Retina (tissue), 1 donor: ENCODE data around the gene ACER2.
"Not testable (repeated sequence)": the region's sequence is repeated elsewhere in the genome, so short reads cannot be mapped to it uniquely, and the experiment has no call there.

Experiments
- DNase-seq: peaks from one replicate; pipeline ENCODE4 v3.0.0-alpha.2; 2016

The ACER2 gene

DNA sequence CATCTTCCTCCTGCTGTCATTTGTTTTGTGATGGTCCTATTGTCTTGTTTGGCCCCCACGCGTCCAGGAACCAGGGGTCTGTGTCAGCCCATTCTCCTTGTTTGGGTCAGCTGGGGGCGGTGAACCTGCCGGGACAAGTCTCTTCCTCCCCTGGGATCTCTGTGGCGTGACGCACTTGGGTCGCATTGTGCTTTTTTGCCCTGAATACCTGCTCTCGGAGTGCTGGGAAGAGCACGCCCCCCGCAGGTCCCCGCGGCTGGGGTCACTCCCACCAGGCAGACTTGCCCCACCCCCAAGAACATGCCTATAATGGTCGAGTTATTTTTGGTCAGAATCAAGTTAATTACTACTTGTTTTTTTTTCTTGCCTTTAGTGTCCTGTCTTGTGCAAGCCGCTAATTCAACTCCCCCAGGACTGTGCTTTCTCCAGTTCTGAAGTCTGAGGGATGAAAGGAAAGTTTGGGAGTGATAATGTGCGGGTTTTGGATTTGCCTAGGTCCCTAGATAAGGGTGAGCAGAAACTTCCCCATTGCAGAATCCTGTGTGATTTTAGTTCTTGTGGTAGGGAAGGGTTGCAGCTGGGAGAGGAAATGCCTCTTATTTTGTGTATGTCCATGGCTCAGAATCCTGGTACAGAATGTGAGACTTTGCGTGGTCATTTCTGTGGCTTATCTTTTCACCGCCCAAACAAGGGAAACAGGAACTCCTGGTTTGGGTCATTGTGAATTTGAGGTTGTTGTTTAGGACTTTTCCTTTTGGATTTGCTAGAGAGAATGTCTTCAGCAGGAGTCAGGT, 789 bp downstream of the ACER2 start:
- no peak for DNase-seq

DNA sequence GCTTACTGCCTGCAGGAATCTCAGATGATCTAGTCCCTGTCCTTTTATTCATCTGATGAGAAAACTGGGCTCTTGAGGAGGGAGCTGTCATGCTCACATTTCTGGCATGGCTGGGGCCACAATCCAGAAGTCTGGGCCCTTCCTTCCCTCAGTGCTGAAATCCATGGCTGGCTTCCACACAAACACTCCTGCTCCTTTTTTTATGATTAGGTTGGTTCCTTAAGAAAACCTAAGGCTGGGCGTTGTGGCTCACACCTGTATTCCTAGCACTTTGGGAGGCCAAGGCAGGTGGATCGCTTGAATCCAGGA, 1.3 kb downstream of the ACER2 start:
- no peak for DNase-seq

DNA sequence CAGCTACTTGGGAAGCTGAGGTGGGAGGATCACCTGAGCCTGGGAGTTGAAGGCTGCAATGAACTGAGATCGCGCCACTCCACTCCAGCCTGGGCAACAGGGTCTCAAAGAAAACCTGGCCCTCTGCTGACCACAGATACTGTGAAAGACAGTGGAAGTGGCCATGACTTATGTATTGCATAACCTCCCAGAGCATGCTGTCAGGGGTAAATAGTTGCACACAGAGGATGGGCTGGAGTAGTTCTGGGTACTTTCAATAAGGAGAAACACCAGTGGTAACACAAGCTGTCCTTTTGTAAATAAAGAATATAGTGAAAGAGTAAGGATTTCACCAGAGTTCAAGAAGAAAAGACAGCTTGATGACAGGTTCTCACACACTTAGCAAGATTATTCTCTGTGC, 1.8 kb downstream of the ACER2 start:
- no peak for DNase-seq

DNA sequence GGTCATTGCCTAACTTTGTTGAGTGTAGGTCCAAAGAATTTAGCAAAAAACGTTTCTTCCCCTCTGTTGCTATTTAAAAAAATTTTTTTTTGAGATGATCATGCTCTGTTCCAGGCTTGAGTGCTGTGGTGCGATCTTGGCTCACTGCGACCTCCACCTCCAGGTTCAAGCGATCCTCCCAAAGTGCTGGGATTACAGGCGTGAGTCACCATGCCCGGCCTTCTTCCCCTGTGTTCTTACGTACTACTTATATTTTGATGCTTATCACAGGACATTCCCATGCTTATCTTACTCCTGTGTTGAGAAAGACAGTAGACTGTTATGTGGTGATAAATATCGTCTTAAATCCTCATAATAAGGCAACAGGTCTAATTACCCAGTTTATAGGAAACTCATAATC, 2.5 kb downstream of the ACER2 start:
- DNase-seq = no peak

DNA sequence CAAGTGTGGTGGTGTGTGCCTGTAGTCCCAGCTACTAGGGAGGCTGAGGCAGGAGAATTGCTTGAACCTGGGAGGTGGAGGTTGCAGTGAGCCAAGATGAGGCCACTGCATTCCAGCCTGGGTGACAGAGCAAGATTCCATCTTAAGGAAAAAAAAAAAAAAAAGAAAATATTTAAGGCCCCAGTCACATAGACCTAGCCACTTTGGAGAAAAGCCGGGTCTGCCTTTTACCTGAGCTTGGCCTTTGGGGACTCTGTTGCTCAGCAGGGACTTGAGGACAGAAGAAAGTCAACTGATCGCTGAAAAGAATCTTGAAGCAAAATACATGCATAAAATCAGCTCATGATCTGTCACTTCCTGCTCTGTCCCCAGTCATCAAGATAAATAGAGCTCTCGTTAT, 4.6 kb downstream of the ACER2 start:
- not testable (repeated sequence) for DNase-seq

DNA sequence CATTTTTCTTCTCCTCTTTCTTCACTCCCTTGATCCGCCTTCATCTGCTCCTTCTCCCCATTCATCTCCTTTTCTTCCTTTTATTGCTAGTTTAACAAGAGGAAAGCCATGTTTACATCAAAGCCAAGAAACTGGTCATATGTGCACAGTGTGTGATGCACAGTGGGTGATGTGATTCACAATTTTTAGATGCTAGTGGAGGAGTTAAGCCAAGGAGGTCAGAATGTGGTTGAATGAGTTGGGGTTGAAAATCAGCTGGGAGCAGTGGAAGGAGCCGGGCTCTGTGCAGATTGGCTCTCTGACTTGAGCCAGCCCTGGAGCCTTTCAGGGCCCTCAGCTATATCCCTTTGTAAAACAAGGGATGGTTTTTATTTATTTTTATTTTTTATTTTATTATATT, 7.3 kb downstream of the ACER2 start:
- no peak for DNase-seq

DNA sequence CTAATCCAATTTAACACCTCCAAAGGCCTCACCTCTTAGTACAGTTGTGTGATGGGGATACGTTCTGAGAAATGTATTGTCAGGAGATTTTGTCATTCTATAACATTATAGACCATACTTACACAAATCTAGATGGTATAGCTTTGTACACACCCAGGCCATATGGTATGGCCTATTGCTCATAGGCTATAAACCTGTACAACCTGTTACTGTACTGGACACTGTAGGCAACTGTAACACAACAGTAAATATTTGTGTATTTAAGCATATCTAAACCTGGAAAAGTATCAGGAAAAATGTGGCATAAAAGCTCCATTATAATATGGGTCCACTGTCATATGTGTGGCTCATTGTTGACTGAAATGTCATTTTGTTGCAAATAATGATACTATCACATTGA, 12.1 kb downstream of the ACER2 start:
- DNase-seq = no peak

DNA sequence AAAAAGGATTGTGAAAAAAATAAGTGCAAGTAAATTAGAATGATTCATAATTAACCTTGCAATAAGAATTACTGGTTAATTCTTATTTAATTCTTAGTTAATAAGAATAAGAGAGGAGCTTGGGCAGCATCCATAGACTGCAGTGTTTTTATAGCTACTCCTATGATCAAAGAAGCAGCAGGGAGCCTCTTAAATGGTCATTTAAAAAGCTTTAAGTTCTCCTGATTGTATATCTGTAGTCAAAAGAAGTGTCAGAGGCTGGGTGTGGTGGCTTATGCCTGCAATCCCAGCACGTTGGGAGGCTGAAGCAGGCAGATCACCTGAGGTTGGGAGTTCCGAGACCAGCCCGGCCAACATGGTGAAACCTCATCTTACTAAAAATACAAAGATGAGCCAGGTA, 14.4 kb downstream of the ACER2 start:
- DNase-seq = no peak

DNA sequence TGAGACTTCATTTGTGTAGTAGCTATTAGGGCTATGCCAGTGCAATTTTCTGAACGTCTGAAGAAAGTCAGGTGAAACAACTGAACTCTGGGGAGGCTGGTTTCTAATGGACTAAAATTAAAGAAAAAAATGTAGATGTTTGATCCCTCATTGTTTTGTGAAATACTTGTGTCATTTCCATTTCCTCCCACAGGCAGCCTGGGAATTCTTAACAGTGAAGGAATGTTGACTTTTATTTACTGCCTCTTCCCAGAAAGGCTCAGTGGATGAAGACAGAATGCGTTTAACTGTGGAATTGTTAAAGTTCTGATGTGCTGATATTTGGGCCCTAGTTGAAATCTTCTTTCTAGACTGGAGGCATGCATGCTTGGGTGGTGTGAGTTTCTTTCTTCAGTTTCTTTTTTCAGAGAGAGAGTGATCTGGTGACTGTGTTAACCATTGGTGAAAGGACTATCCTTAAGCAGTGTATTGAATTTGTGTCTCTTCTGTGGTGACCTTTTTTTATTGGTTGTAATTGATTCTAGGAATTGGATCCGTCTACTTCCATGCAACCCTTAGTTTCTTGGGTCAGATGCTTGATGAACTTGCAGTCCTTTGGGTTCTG, 15.5 kb downstream of the ACER2 start:
- DNase-seq = no peak

DNA sequence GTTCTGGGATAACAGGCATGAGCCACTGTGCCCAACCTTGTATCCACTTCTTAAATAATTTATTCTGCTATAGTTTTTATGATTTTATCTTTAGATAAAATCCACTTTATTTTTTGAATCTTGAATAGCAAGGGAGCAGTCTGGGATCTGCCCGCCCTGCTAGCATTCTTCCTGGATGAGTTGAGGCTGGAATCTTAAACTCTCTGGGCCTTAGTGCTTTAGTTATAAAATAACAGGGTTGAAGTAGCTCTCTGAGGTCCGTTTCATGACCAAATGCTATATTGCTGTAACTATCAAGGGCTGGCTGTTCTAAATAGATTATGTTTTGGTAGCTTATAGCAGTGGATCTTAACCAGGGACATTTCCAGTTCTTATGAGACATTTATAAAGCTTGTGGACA, 20.8 kb downstream of the ACER2 start:
- no peak for DNase-seq

DNA sequence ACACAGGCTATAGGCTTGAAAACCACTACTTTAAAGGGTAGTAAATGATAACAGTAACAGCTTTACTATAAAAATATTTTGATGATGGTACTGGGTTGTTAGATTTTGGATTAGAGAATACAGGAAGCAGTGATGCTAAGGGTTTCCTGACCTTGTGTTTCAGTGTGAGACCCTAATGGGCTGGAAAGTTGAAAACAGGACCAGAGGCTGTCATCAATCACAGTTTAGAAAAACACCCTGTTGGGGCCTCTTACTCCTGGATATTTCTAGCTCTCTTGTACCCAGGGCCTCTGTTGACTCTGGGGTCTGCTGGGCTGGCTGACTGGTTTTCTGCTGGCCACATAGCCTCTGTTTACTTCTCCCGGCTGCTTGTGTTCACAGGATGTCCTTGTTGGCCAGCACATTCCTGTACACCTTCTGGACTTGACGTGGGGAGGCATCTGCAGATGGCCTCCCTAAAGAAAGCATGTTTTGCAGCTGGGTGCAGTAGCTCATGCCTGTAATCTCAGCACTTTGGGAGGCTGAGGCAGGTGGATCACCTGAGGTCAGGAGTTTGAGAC, 21.5 kb downstream of the ACER2 start:
- DNase-seq = no peak

DNA sequence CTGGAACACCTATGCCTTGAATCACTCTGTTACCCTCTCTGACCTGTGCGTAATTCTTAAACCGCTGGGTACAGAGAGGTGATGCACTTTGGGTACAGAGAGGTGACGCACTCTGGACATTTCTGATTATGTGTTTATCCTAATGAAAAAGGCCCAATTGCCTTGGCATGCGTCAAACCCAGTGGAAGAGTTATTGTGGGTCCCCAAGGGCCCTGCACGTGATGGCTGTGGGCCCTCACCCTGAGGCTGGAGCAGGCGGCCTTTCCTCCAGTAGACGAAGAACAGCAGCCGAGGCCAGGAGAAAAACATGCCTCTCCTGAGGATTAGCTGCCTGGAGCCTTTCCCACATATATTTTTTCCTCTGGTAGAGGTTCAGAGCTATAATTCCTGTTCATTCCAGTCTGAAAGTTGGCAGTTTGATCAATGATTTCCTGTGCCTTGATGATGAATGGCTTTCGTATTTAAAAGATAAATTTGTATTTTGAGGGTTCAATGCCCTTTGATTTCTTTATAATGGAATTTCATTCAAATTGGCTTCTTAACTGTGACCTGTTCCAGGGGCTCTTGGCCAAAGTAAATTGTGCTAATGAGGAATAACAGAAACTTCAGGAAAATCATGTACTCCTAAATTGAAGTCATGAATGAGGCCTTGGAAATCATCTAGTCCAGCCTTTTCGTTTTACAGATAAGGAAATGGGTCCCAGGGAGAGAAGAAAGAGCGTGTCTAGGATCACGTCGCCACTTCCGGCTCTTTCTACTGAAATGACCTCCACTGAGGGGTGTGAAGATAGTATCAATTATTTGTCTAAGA, 22.8 kb downstream of the ACER2 start:
- DNase-seq = no peak

DNA sequence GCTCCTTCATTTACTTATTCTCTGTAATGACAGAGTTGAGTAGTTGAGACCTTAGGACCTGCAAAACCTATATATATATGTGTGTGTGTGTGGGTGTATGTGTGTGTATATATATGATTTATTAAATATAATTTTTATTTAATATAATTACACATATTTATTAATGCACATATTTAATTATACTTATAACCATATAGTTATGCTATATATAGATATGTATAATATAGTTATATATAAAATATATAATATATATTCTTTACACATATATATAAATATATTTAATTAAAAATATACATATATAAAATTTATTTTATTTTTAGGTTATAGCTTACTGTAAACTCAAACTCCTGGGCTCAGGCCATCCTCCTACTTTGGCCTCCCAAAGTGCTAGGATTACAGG, 23.7 kb downstream of the ACER2 start:
- no peak for DNase-seq

DNA sequence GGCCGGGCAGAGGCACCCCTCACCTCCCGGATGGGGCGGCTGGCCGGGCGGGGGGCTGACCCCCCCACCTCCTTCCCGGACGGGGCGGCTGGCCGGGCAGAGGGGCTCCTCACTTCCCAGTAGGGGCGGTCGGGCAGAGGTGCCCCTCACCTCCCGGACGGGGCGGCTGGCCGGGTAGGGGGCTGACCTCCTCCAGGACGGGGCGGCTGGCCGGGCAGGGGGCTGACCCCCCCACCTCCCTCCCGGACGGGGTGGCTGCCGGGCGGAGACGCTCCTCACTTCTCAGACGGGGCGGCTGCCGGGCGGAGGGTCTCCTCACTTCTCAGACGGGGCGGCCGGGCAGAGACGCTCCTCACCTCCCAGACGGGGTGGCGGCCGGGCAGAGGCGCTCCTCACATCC, 24.9 kb downstream of the ACER2 start:
- not testable (repeated sequence) for DNase-seq

DNA sequence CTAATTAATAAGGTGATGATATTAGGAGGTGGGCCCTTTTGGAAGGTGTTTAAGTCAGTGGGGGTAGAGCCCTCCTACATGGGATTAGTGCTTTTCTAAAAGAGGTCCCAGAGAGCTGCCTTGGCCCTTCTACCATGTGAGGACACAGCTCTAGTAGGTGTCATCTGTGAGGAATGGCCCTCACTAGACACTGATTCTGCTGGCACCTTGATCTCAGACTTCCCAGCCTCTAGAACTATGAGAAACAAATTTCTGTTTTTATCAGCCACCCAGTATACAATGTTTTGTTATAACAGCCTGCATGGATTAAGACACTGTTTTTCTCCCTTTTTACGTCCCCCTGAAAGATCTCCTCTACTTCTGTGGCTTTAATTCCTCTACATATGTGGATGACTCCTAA, 31.6 kb downstream of the ACER2 start:
- DNase-seq = no peak

DNA sequence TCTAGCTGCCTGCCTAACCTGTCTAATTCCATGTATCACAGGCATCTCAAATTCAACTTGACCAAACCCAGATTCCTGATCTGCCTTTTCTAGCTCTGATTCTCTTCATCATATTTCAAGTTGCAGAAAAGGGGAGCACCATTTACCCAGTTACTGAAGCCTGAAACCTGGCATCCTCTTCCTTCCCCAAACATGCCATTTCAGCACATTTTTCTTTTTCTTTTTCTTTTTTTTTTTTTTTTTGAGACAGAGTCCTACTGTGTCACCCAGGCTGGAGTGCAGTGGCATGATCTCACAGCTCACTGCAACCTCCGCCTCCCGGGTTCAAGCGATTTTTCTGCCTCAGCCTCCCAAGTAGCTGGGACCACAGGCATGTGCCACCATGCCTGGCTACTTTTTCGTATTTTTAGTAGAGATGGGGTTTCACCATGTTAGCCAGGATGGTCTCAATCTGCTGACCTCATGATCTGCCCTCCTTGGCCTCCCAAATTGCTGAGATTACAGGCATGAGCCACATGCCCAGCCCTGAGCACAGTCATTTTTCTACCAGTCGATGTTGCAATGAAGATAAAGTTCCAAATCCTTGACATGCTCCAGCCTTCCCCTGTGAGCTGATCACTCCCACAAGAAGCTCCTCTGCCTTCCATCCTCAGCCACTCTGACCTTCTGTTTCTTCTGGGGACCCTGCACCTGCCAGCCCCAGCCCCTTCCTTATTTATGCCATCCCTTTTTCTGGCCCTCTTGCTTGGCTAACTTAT, 32.2 kb downstream of the ACER2 start:
- DNase-seq = no peak

DNA sequence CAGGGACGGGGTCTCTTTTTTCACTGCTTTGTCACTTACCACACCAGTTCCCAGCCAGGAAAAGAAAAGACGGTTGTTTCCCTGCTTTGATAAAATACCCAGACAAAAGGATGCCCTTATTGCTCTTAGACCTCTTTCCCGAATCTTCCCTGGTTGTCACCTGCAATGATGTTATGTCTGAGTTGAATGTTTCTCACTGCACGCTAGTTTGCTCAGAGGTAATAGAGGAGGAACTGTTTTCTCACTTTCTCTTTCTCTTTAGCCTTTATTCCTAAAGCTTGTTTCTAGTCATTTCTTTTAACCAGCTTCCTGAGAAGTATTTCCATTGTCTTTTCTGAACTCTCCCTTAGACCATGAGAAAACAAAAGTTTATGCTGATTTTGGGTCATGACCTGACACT, 32.9 kb downstream of the ACER2 start:
- no peak for DNase-seq

DNA sequence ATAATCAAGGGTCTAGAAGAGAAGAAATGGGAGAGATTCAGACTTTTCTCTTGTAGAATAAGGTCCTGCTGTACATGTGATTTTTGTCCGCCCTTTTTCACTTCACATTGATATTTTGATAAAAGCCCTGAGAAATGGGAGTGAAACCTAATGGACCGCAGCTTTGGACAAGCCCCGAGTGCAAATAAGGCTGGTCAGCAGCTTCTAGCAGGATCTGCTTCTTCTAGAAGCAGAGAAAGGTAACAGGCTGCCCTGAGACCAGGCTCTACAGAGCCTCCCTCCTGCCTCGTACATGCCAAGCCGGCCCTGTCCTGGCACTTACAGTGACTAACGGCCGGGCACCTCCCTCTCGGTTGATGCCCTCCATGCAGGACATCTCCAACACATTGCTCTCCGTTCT, 33.4 kb downstream of the ACER2 start:
- no peak for DNase-seq

DNA sequence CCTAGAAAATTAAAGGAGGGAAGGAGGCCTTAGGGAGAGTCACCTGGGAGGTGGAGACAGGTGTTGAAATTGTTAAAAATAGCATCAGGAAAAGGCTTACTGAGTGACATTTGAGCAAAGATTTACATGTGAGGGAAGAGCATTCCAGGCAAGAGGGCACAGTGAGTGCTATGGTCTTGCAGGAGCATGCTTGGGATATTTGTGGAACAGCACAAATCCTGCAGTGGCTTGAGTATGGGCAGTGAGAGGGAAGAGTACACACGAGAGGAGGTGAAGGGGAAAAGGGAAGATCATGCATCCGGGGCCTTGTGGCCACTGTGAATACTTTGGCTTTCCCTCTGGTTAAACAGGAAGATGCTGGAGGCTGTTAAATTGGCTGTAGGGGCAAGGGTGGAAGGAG, 36.6 kb downstream of the ACER2 start:
- no peak for DNase-seq

DNA sequence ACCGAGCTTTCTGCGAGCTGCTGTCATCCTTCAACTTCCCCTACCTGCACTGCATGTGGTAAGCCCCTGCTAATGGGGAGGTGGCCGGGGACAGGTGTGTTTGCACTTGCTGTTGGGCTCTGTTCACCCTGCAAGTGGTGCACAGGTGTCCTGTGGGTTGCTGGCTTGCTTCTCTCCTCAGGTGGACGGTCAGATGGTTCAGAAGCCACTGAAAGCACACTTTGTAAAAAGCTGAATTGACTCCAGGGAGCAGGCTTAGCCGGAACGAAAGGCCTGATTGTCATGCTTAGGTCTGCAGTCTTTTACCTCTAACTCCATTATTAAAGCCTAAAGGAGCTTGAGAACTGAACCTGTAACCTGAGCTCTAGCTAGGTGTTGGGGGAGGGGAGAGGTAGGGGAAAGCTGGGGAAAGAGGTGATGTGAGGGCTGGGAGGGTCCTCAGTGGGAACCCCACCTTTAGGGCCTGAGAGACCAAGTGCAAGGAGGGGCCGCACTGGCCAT, 37.6 kb downstream of the ACER2 start:
- no peak for DNase-seq

DNA sequence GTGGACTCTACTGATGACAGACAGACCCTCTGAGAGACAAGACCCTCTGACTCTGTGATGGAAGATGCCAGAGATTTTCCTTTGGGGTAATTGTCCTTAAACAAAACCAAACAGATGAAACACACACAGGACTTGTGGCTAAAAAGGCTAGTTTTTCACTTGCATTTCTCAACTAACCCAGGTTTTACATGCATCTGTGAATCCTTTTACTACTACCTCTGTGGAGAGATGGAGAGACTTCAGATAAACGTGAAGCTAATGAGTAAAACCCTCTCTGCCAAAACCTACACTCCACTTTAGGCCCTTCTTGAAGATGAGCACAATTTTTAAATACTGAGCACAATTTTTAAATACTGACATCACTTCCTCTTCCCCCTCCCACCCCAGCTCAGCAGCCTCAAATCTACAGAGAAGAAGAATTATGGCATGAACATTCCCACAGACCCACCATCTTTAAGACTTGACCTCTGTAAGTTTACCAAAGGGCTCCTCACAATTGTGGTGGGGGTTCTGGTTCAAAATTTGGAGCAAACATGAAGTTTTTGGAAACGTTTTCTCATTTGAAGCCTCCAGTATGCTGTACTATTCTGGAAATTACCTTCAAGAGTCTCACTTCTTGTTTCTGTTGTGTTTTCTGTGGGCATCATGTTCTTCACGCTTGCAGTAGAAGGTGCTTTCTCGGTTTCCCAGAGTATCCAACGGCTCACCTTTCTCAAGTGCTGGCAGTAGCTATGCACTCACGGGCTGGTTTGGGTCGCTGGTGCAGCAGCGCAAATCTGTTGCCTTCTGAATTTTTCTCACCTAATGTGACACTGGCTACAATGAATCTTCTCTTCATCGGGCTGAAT, 42.7 kb downstream of the ACER2 start:
- DNase-seq = no peak

DNA sequence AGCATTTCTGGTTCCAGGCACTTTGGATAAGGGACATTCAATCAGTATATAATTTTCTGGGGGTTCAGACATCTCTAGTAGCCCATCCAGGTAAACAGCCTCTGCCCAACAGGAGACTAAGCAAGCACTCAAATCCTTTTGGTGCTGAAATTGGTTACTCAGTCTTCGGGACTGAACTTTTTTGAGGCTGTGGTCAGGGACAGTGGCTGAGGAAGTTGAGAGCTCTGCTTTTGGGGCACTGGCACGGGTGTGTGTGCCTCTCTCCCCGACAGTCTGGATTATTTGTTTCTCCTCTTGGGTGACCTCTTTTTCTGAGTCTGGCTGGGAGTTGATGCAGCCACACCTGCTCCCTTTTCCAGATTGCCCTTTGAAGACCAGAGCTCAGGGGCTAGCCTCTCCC, 47.6 kb downstream of the ACER2 start:
- peak; percentile 42 for DNase-seq
